CD14-positive monocyte (primary cell): ENCODE results near the gene SHLD1. TPM values are rescaled to one million over a fixed set of nuclear protein-coding genes. Genes with fewer than 3 reads are reported as not detected.

Experiments used
- DNase-seq, 3 donors: peaks; one replicate each; pipeline ENCODE4 v3.0.0-alpha.2; 2011 to 2022
- H2AFZ ChIP-seq: 2 replicates; pipeline ENCODE4 v1.6.0; 2012; ENCODE audit warnings: mild to moderate bottlenecking, low read depth, low read length, inconsistent platforms; ENCODE audit not compliant: insufficient read depth, poor library complexity, severe bottlenecking
- H3K27ac ChIP-seq, 2 donors: 1 replicate in 1 of 2; 2 replicates in 1 of 2; pipeline ENCODE4 v1.5.1; 2012 to 2013; ENCODE audit warnings: low read length in 2 of 2, control low read depth in 1 of 2, inconsistent platforms in 1 of 2, low read depth in 1 of 2, mild to moderate bottlenecking in 1 of 2
- H3K27me3 ChIP-seq, 2 donors: one replicate each; pipeline versions ENCODE4 v1.6.0 to v1.6.1; 2011 to 2013; ENCODE audit warnings: low read length in 2 of 2; ENCODE audit not compliant: control insufficient read depth in 2 of 2, insufficient read depth in 2 of 2
- H3K36me3 ChIP-seq, 2 donors: replicated peaks in 1 of 2; 1 replicate in 1 of 2; 2 replicates in 1 of 2; pipeline versions ENCODE4 v1.5.1 to v1.6.1; 2012 to 2013; ENCODE audit warnings: low read length in 2 of 2, control low read depth in 1 of 2, inconsistent platforms in 1 of 2, mild to moderate bottlenecking in 1 of 2; ENCODE audit not compliant: insufficient read depth in 2 of 2, control insufficient read depth in 1 of 2
- H3K4me1 ChIP-seq, 2 donors: 1 replicate in 1 of 2; 2 replicates in 1 of 2; pipeline versions ENCODE4 v1.5.1 to v1.6.1; 2012 to 2013; ENCODE audit warnings: low read length in 2 of 2, control low read depth in 1 of 2, inconsistent platforms in 1 of 2, mild to moderate bottlenecking in 1 of 2, moderate library complexity in 1 of 2; ENCODE audit not compliant: insufficient read depth in 2 of 2, control insufficient read depth in 1 of 2
- H3K4me2 ChIP-seq: replicated peaks from 2 replicates; pipeline ENCODE3; 2012; ENCODE audit warnings: low read length, moderate library complexity, mild to moderate bottlenecking; ENCODE audit not compliant: poor library complexity, severe bottlenecking; ENCODE audit errors: extremely low read depth
- H3K4me3 ChIP-seq, 3 experiments: fragments of 200-600 bp in 1 of 3; sonication (generic) in 1 of 3; replicated peaks in 1 of 3; 1 replicate in 2 of 3; 2 replicates in 1 of 3; pipeline ENCODE4 v1.5.1; 2011 to 2013; ENCODE audit warnings: low read length in 3 of 3, mild to moderate bottlenecking in 3 of 3, control low read depth in 2 of 3, low read depth in 2 of 3, inconsistent platforms in 1 of 3, moderate library complexity in 1 of 3
- H3K79me2 ChIP-seq: 2 replicates; pipeline ENCODE4 v1.6.0; 2012; ENCODE audit warnings: mild to moderate bottlenecking, control low read depth, inconsistent platforms, low read length, moderate library complexity; ENCODE audit not compliant: insufficient read depth
- H3K9ac ChIP-seq: 2 replicates; pipeline ENCODE4 v1.6.0; 2017; ENCODE audit warnings: low read length, mild to moderate bottlenecking; ENCODE audit not compliant: insufficient read depth, poor library complexity, severe bottlenecking
- H3K9me3 ChIP-seq, 2 donors: replicated peaks in 1 of 2; 1 replicate in 1 of 2; 2 replicates in 1 of 2; pipeline versions ENCODE4 v1.5.1 to v1.6.1; 2012 to 2013; ENCODE audit warnings: low read length in 2 of 2, control low read depth in 1 of 2; ENCODE audit not compliant: control insufficient read depth in 1 of 2, insufficient read depth in 1 of 2
- H4K20me1 ChIP-seq: 2 replicates; pipeline ENCODE4 v1.6.0; 2012; ENCODE audit warnings: mild to moderate bottlenecking, low read length, control low read depth, moderate library complexity; ENCODE audit not compliant: insufficient read depth
- H3K27ac Mint-ChIP-seq, 7 donors: one replicate each; pipeline ENCODE4 v1.8.0; 2020; ENCODE audit warnings: mild to moderate bottlenecking in 7 of 7, mixed read lengths in 7 of 7, moderate library complexity in 6 of 7, inconsistent platforms in 2 of 7
- H3K27me3 Mint-ChIP-seq, 3 donors: one replicate each; pipeline ENCODE4 v1.8.0; 2021 to 2022; ENCODE audit warnings: low read depth in 3 of 3, mild to moderate bottlenecking in 3 of 3, mixed read lengths in 3 of 3, moderate library complexity in 3 of 3, inconsistent platforms in 1 of 3
- H3K36me3 Mint-ChIP-seq, 2 donors: one replicate each; pipeline ENCODE4 v1.8.0; 2020; ENCODE audit warnings: mixed read lengths in 2 of 2, inconsistent platforms in 1 of 2, mild to moderate bottlenecking in 1 of 2
- H3K4me1 Mint-ChIP-seq: one replicate; pipeline ENCODE4 v1.8.0; 2020; ENCODE audit warnings: mild to moderate bottlenecking, mixed read lengths
- H3K4me3 Mint-ChIP-seq, 2 donors: one replicate each; pipeline ENCODE4 v1.8.0; 2020; ENCODE audit warnings: mild to moderate bottlenecking in 2 of 2, mixed read lengths in 2 of 2, moderate library complexity in 1 of 2
- H3K9me3 Mint-ChIP-seq, 7 donors: one replicate each; pipeline ENCODE4 v1.8.0; 2020 to 2022; ENCODE audit warnings: mixed read lengths in 7 of 7, mild to moderate bottlenecking in 6 of 7, moderate library complexity in 6 of 7, inconsistent platforms in 2 of 7
- CTCF ChIP-seq: fragments of 200-600 bp; IDR thresholded peaks from one replicate; pipeline ENCODE4 v1.8.0; 2022; ENCODE audit warnings: antibody characterized with exemption, mild to moderate bottlenecking
- WGBS: methylation state at CpG from one replicate; pipeline ENCODE4 v1.1.5; 2013; ENCODE audit warnings: missing lambda C conversion rate; ENCODE audit not compliant: insufficient coverage; 5-methylcytosine and 5-hydroxymethylcytosine counted together
- intact Hi-C, 2 donors: fragments of 100-400 bp; cut with micrococcal nuclease; formaldehyde crosslinking; loops; one replicate each; pipeline versions ENCODE4 v1.15.0 to v1.15.1; 2023
- polyA plus RNA-seq, 3 donors: library from polyadenylated mRNA; depleted of rRNA in 1 of 3; unstranded in 2 of 3; stranded (reverse) in 1 of 3; fragments of 300-500 nt in 2 of 3; fragments of >200 nt in 1 of 3; fragmentation: Illumina TruSeq in 2 of 3; gene quantifications; 1 replicate in 2 of 3; 2 replicates in 1 of 3; pipeline ENCODE4 v1.2.3, GENCODE V29; 2012 to 2021

SHLD1 gene
- polyA plus RNA-seq, 3 donors = 8.3 to 12.7 (median 11.5) TPM

GRCh38 chr20:5821627-5822215 is 71.5 kb downstream of the SHLD1 start:
- no peaks in the 10 kb centered on the region for H4K20me1 ChIP-seq
- intact Hi-C loops = no loop called here
- Mint-ChIP-seq H3K4me1 (peaks cover 16% of the 10 kb centered on the region), H3K27ac (peak overlapping the region in 2 of 7 donors; percentile 31 to 86), H3K27me3 (no peaks in the 10 kb centered on the region), H3K36me3 (peaks cover 20 to 25% of the 10 kb centered on the region in 2 donors), H3K9me3 (peaks cover 0 to 3% (median 0%) of the 10 kb centered on the region in 7 donors), H3K4me3 (no peak overlapping the region)
- no peaks in the 10 kb centered on the region for H3K9me3 ChIP-seq
- 91% methylated on average over 4 of the region's 4 CpGs for WGBS
- H3K27me3 ChIP-seq = no peaks in the 10 kb centered on the region
- no peaks in the 10 kb centered on the region for H3K79me2 ChIP-seq
- no peak overlapping the region for H3K27ac ChIP-seq
- no peaks in the 10 kb centered on the region for H3K36me3 ChIP-seq
- no peak overlapping the region for H2AFZ ChIP-seq
- DNase-seq = peak in 1 of 3 donors; percentile 5
- H3K4me3 ChIP-seq = no peak overlapping the region
- H3K4me1 ChIP-seq = peaks cover 13% of the 10 kb centered on the region in 2 donors
- H3K9ac ChIP-seq = no peak overlapping the region
- TF ChIP-seq CTCF = no peak
- no peak overlapping the region for H3K4me2 ChIP-seq

GRCh38 chr20:5822569-5822968 is 72.4 kb downstream of the SHLD1 start:
- Mint-ChIP-seq H3K9me3 (no peaks in the 10 kb centered on the region), H3K27me3 (peaks cover 0 to 2% (median 0%) of the 10 kb centered on the region in 3 donors), H3K4me3 (peak overlapping the region in 1 of 2 donors; percentile 10), H3K27ac (peak overlapping the region in 2 of 7 donors; percentile 80 to 81), H3K4me1 (peaks cover 16% of the 10 kb centered on the region), H3K36me3 (peaks cover 20 to 28% of the 10 kb centered on the region in 2 donors)
- intact Hi-C loops = no loop called here
- no peaks in the 10 kb centered on the region for H3K27me3 ChIP-seq
- no peaks in the 10 kb centered on the region for H4K20me1 ChIP-seq
- no peaks in the 10 kb centered on the region for H3K36me3 ChIP-seq
- H3K9me3 ChIP-seq = no peaks in the 10 kb centered on the region
- 0% methylated on average over 1 of the region's 3 CpGs for WGBS
- peak overlapping the region in 1 of 2 donors; percentile 40 for H3K27ac ChIP-seq
- H2AFZ ChIP-seq = no peak overlapping the region
- H3K4me3 ChIP-seq = no peak overlapping the region
- no peaks in the 10 kb centered on the region for H3K79me2 ChIP-seq
- no peak overlapping the region for H3K9ac ChIP-seq
- peak; percentile 41 to 66 (median 57) for DNase-seq
- no peak for TF ChIP-seq CTCF
- H3K4me1 ChIP-seq = peaks cover 13% of the 10 kb centered on the region in 2 donors
- H3K4me2 ChIP-seq = no peak overlapping the region
